ENCODE data around the gene PACRG.

Gene PACRG

GRCh38 chr6:162785632-162786242, 58.0 kb downstream of the PACRG start:
- H3K4me3 ChIP-seq (ENCODE audit: low read depth, low read length) = no peak overlapping the region
- TF ChIP-seq CTCF (IDR thresholded peaks at IDR 0.05; ENCODE audit: low read depth, low read length) = no peak
- TF ChIP-seq POLR2A (IDR thresholded peaks at IDR 0.05; ENCODE audit: extremely low read depth, insufficient read length) = no peak
- TF ChIP-seq MAX (IDR thresholded peaks at IDR 0.05; ENCODE audit: low read depth, low read length) = no peak
- TF ChIP-seq MYC (IDR thresholded peaks at IDR 0.05; ENCODE audit: low read depth, low read length) = no peak
- DNase-seq (ENCODE audit: low read depth) = no peak

GRCh38 chr6:162798546-162799266, 70.9 kb downstream of the PACRG start:
- peak overlapping the region; percentile 5 for H3K4me3 ChIP-seq (ENCODE audit: low read depth, low read length)
- TF ChIP-seq MAX (IDR thresholded peaks at IDR 0.05; ENCODE audit: low read depth, low read length) (no peak), CTCF (IDR thresholded peaks at IDR 0.05; ENCODE audit: low read depth, low read length) (no peak), POLR2A (IDR thresholded peaks at IDR 0.05; ENCODE audit: extremely low read depth, insufficient read length) (no peak), MYC (IDR thresholded peaks at IDR 0.05; ENCODE audit: low read depth, low read length) (no peak)
- DNase-seq (ENCODE audit: low read depth) = peak; percentile 34

- no peak for DNase-seq (ENCODE audit: low read depth)
- no peak for TF ChIP-seq MYC (IDR thresholded peaks at IDR 0.05; ENCODE audit: low read depth, low read length)
- no peak for TF ChIP-seq POLR2A (IDR thresholded peaks at IDR 0.05; ENCODE audit: extremely low read depth, insufficient read length)
- no peak for TF ChIP-seq CTCF (IDR thresholded peaks at IDR 0.05; ENCODE audit: low read depth, low read length)
- no peak for TF ChIP-seq MAX (IDR thresholded peaks at IDR 0.05; ENCODE audit: low read depth, low read length)
- H3K4me3 ChIP-seq (ENCODE audit: low read depth, low read length) = no peak overlapping the region
Measured at GRCh38 chr6:162814426-162814973, 86.7 kb downstream of the PACRG start.

GRCh38 chr6:162817196-162817595, 89.4 kb downstream of the PACRG start:
- H3K4me3 ChIP-seq (ENCODE audit: low read depth, low read length) = no peak overlapping the region
- no peak for DNase-seq (ENCODE audit: low read depth)
- TF ChIP-seq MAX (IDR thresholded peaks at IDR 0.05; ENCODE audit: low read depth, low read length) = no peak
- no peak for TF ChIP-seq MYC (IDR thresholded peaks at IDR 0.05; ENCODE audit: low read depth, low read length)
- TF ChIP-seq CTCF (IDR thresholded peaks at IDR 0.05; ENCODE audit: low read depth, low read length) = no peak
- no peak for TF ChIP-seq POLR2A (IDR thresholded peaks at IDR 0.05; ENCODE audit: extremely low read depth, insufficient read length)

GRCh38 chr6:162819284-162819683, 91.5 kb downstream of the PACRG start:
- DNase-seq (ENCODE audit: low read depth) = no peak
- TF ChIP-seq MAX (IDR thresholded peaks at IDR 0.05; ENCODE audit: low read depth, low read length) = no peak
- TF ChIP-seq MYC (IDR thresholded peaks at IDR 0.05; ENCODE audit: low read depth, low read length) = no peak
- no peak for TF ChIP-seq POLR2A (IDR thresholded peaks at IDR 0.05; ENCODE audit: extremely low read depth, insufficient read length)
- no peak for TF ChIP-seq CTCF (IDR thresholded peaks at IDR 0.05; ENCODE audit: low read depth, low read length)
- H3K4me3 ChIP-seq (ENCODE audit: low read depth, low read length) = no peak overlapping the region

Data from NB4 (cell line).